HEK293T (cell line): Measurements from ENCODE around the gene MSMB.

Source experiments
- CTCF ChIA-PET: fragments of 350-600 bp; formaldehyde crosslinking; extraction: SDS; loops from one replicate; lab custom pipeline; 2021; ENCODE audit warnings: antibody characterized with exemption, inconsistent platforms; lab: Yijun Ruan, JAX
- POLR2A ChIA-PET: fragments of 350-600 bp; formaldehyde crosslinking; extraction: SDS; loops from one replicate; lab custom pipeline; 2020; ENCODE audit warnings: antibody characterized with exemption, inconsistent platforms; lab: Yijun Ruan, JAX
- DNase-seq: peaks from one replicate; pipeline ENCODE4 v3.0.0; 2012; ENCODE audit warnings: mixed read lengths; ENCODE audit errors: extremely low spot score
- ARNT ChIP-seq: fragments of 450-650 bp; IDR thresholded peaks from 2 replicates; pipeline ENCODE4 v1.6.1; 2017; ENCODE audit warnings: mild to moderate bottlenecking
- BHLHE40 ChIP-seq: fragments of 450-650 bp; IDR thresholded peaks from 2 replicates; pipeline ENCODE4 v1.6.1; 2016; ENCODE audit warnings: mild to moderate bottlenecking, moderate library complexity, borderline replicate concordance
- CTBP1 ChIP-seq: fragments of 450-650 bp; IDR thresholded peaks from 2 replicates; pipeline ENCODE4 v1.6.1; 2016; ENCODE audit warnings: borderline replicate concordance
- ELF4 ChIP-seq: fragments of 450-650 bp; IDR thresholded peaks from 2 replicates; pipeline ENCODE4 v1.6.1; 2017; ENCODE audit warnings: antibody characterized with exemption
- FOXA1 ChIP-seq: fragments of 450-650 bp; IDR thresholded peaks from 2 replicates; pipeline ENCODE4 v1.6.1; 2016; ENCODE audit warnings: mild to moderate bottlenecking
- FOXK2 ChIP-seq: fragments of 450-650 bp; IDR thresholded peaks from 2 replicates; pipeline ENCODE4 v1.6.1; 2016; ENCODE audit warnings: mild to moderate bottlenecking
- FOXM1 ChIP-seq: fragments of 450-650 bp; IDR thresholded peaks from 2 replicates; pipeline ENCODE4 v1.6.1; 2017; ENCODE audit warnings: mild to moderate bottlenecking, borderline replicate concordance
- HDGF ChIP-seq: fragments of 450-650 bp; IDR thresholded peaks from 2 replicates; pipeline ENCODE4 v1.6.1; 2017; ENCODE audit warnings: antibody characterized with exemption, borderline replicate concordance
- L3MBTL2 ChIP-seq: fragments of 450-650 bp; conservative IDR thresholded peaks from 2 replicates; pipeline ENCODE4 v1.6.1; 2016; ENCODE audit warnings: mild to moderate bottlenecking
- LEF1 ChIP-seq: fragments of 450-650 bp; IDR thresholded peaks from 2 replicates; pipeline ENCODE4 v1.6.1; 2017; ENCODE audit warnings: mild to moderate bottlenecking, borderline replicate concordance
- NFRKB ChIP-seq: fragments of 450-650 bp; IDR thresholded peaks from 2 replicates; pipeline ENCODE4 v1.6.1; 2016; ENCODE audit warnings: mild to moderate bottlenecking, moderate library complexity
- SP1 ChIP-seq: fragments of 450-650 bp; IDR thresholded peaks from 2 replicates; pipeline ENCODE4 v1.6.1; 2017
- SUZ12 ChIP-seq: fragments of 450-650 bp; IDR thresholded peaks from 2 replicates; pipeline ENCODE4 v1.6.1; 2016; ENCODE audit warnings: mild to moderate bottlenecking
- TARDBP ChIP-seq: fragments of 450-650 bp; IDR thresholded peaks from 2 replicates; pipeline ENCODE4 v1.6.1; 2016
- ZNF384 ChIP-seq: fragments of 450-650 bp; IDR thresholded peaks from 2 replicates; pipeline ENCODE4 v1.6.1; 2016
- TF ChIP-seq, protein P1 (sequence below): fragments of 450-650 bp; IDR thresholded peaks from 2 replicates; pipeline ENCODE4 v1.6.1; 2016

MSMB gene

DNA sequence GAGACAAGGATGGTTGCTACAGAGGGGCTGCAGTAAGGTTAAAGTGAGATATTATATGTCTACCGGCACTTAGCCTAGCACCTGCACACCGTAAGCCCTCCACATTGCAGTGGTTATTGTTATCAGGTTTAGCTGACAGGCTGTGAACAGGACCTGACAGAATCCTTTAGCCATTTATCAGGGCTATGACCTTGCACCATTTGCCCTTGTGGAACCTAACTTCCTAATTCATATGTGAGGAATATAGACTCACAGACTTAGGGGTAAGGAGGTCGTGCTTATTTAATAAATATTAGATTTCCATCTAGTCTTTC lies 25.8 kb downstream of the MSMB start:
- TF ChIP-seq, protein P1, sequence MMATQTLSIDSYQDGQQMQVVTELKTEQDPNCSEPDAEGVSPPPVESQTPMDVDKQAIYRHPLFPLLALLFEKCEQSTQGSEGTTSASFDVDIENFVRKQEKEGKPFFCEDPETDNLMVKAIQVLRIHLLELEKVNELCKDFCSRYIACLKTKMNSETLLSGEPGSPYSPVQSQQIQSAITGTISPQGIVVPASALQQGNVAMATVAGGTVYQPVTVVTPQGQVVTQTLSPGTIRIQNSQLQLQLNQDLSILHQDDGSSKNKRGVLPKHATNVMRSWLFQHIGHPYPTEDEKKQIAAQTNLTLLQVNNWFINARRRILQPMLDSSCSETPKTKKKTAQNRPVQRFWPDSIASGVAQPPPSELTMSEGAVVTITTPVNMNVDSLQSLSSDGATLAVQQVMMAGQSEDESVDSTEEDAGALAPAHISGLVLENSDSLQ, result no peak
- no peak for TF ChIP-seq L3MBTL2
- TF ChIP-seq BHLHE40, result no peak
- TF ChIP-seq FOXA1, result no peak
- no peak for TF ChIP-seq ELF4
- TF ChIP-seq ARNT, result no peak
- no peak for TF ChIP-seq FOXM1
- no peak for TF ChIP-seq HDGF
- no peak for TF ChIP-seq SUZ12
- TF ChIP-seq TARDBP, result no peak
- no peak for TF ChIP-seq ZNF384
- no peak for TF ChIP-seq NFRKB
- TF ChIP-seq CTBP1, result no peak
- no peak for TF ChIP-seq LEF1
- no peak for TF ChIP-seq SP1
- DNase-seq, result no peak
- ChIA-PET CTCF (interaction anchor here (0.6 kb wide), 1 partner anchor 16 kb away, joined by 5 read pairs; no protein-coding TSS in a partner anchor), POLR2A (no interaction called here)

DNA sequence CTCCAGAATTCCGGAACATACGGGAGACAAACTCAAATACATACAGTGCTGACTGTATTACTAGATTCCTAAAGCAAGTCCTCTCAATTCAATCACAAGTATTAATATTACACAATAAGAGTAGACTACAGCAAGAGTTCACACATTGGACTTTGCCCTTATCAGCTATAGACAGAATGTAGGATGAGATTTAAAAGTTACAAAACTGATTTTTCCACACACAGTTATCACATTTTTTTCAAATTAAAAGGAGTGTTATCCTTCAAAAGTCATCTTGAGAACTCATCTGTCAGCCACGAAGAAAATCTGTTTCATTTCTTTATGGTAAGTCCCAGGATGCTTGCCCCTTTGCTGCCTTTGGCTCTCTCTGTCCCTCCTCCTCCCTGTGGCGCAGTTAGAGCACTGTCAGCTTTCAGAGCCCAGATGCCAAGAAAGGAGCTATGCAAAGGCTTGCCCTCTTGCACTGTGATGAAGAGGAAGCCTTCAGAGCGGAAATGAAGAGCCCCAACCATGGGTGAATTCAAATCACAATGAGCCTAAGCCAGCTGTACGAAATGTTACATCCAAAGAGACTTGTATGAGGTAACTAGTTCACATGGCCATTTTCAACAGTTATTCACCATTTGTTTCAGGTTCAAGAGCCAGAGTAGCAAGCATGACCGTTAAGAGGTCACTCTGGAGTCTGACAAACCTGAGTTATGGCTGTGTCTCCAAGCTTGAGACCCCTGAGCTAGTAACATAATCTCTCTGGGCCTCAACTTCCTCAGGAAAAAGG lies 26.3 kb downstream of the MSMB start:
- POLR2A ChIA-PET, result no interaction called here
- TF ChIP-seq FOXM1 (no peak), SUZ12 (no peak), SP1 (no peak), FOXA1 (no peak), CTBP1 (no peak), HDGF (no peak), ZNF384 (no peak), L3MBTL2 (no peak), LEF1 (no peak), FOXK2 (no peak), ARNT (no peak)
- TF ChIP-seq, protein P1, result no peak
- DNase-seq, result no peak
- CTCF ChIA-PET, result interaction anchor here (0.6 kb wide), 1 partner anchor 16 kb away, joined by 5 read pairs; no protein-coding TSS in a partner anchor

DNA sequence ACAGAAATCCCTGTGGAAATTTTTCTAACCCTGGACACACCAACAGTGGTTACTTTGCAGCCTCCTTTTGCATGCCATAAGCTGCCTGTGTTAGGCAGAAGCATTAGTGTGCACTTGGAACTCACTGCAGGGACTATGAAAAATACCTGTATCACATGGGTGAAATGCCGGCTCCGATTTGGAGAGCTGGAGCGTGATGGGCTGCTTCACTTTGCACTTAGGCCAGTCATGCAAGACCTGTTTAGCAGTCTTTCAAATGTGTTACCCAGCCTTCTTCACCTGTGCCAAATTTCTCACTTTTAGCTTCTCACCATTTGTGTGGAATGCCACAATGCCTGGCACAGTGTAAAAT lies 26.9 kb downstream of the MSMB start:
- no peak for DNase-seq
- POLR2A ChIA-PET, result no interaction called here
- CTCF ChIA-PET, result no interaction called here
- no peak for TF ChIP-seq FOXA1
- no peak for TF ChIP-seq BHLHE40
- TF ChIP-seq, protein P1, result no peak

DNA sequence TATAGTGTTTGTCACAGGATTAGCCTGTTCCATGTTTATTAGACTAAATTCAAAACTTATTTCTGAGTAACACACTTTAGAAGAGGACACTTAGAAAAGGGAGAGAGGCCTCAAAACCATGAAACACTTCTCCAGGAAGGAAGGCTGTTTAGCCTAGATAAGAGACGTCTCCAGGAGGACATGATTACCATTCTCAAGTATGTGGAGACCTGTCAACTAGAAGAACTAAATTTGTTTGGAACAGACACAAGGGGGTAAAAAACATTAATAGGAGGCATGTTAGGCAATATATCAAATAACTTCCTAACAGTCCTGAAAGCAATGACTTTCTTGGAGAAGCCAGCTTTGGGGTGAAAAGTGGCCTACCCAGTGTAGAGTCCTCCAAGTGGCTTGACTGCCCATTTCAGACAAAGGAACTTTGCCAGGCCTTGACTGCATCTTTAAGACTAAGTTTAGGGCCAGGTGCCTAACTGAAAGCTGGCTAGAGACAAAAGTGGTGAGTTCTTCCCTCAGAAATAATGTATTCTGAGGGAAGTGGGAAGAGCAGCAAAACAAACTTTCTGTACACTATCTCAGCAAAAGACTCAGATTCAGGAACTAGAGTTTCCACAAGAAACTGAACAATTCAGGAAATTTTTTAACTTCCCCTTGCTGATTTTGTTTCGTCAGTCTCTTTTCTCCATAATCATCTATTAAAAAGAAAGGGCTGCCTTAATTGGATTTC lies 27.5 kb downstream of the MSMB start:
- TF ChIP-seq L3MBTL2 (no peak), LEF1 (no peak)
- ChIA-PET POLR2A (no interaction called here), CTCF (no interaction called here)
- no peak for DNase-seq

DNA sequence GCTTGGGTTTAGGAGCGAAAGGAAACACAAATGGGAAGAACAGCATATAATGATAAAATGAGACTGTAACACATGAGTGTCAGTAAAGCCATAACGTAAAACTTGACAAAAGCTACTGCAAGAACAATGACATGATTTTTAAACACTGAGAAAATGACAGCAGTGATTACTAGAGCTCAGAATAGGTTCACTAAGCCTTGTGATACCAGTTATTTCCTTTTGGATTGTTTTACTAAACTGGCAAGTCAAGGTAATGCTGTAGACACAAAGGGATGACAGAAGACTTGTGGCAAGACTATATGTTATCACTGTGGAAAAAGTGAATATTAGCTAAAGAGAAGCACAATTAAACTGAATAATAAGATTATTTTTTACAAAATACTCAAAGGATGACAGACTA lies 28.3 kb downstream of the MSMB start:
- TF ChIP-seq ARNT (no peak), BHLHE40 (no peak), LEF1 (no peak), ELF4 (no peak), ZNF384 (no peak), HDGF (no peak), SP1 (no peak), FOXK2 (no peak), TARDBP (no peak), CTBP1 (no peak), SUZ12 (no peak), FOXA1 (no peak)
- TF ChIP-seq, protein P1, result no peak
- CTCF ChIA-PET, result no interaction called here
- DNase-seq, result no peak
- POLR2A ChIA-PET, result no interaction called here

DNA sequence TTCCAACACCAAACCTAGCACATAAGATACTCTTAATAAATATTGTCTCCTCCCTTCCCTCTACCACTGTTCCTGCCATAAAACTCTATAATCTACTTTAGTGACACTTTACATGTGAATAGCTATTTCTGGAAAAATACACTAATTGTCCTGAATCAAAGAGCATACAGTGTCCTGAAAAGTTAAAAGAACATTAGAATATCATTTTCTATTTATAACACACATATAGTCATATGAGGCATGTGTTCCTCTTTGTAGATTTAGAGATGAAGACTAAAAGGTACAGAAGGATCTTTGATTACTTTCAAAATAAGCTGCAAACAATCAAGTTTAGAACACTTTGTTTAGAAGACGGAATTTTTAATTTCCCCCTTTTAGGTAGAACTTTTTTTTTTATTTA lies 29.3 kb downstream of the MSMB start:
- no peak for DNase-seq
- TF ChIP-seq FOXM1 (no peak), NFRKB (no peak), SUZ12 (no peak), ZNF384 (no peak), L3MBTL2 (no peak), FOXK2 (no peak)
- ChIA-PET POLR2A (no interaction called here), CTCF (no interaction called here)
